Common myeloid progenitor, CD34-positive (primary cell): ENCODE results near the gene PLCB3.

Experiments
- CTCF ChIA-PET: fragments of 350-600 bp; sonication (Branson Sonifier 250); formaldehyde crosslinking; loops from one replicate; lab custom pipeline; 2021; ENCODE audit warnings: antibody characterized with exemption; lab: Charles Lee
- POLR2A ChIA-PET: fragments of 350-600 bp; sonication (Branson Sonifier 250); formaldehyde crosslinking; loops from one replicate; lab custom pipeline; 2021; ENCODE audit warnings: antibody characterized with exemption; lab: Charles Lee
- DNase-seq, 3 donors: peaks; one replicate each; pipeline versions ENCODE4 v3.0.0 to v3.0.0-alpha.2; 2013
- H3K27ac ChIP-seq, 2 experiments: 1 replicate in 1 of 2; 2 replicates in 1 of 2; pipeline ENCODE4 v1.7.0; 2013; ENCODE audit warnings: inconsistent platforms in 2 of 2, low read length in 2 of 2, mild to moderate bottlenecking in 2 of 2, low read depth in 1 of 2, moderate library complexity in 1 of 2; ENCODE audit not compliant: severe bottlenecking in 2 of 2, insufficient read depth in 1 of 2, poor library complexity in 1 of 2
- H3K27me3 ChIP-seq, 5 experiments: replicated peaks in 2 of 5; 1 replicate in 3 of 5; 2 replicates in 2 of 5; pipeline versions ENCODE4 v1.6.1 to v1.7.0; 2013; ENCODE audit warnings: low read length in 4 of 5, mild to moderate bottlenecking in 2 of 5, moderate library complexity in 2 of 5, inconsistent platforms in 1 of 5; ENCODE audit not compliant: insufficient read depth in 5 of 5, control insufficient read depth in 4 of 5
- H3K36me3 ChIP-seq, 4 experiments: 1 replicate in 2 of 4; 2 replicates in 2 of 4; pipeline versions ENCODE4 v1.6.1 to v1.7.0; 2013; ENCODE audit warnings: low read length in 3 of 4, control low read depth in 1 of 4, mild to moderate bottlenecking in 1 of 4; ENCODE audit not compliant: control insufficient read depth in 4 of 4, insufficient read depth in 4 of 4
- H3K4me1 ChIP-seq, 4 experiments: 1 replicate in 3 of 4; 2 replicates in 1 of 4; pipeline versions ENCODE4 v1.6.1 to v1.7.1; 2013; ENCODE audit warnings: low read length in 3 of 4, mild to moderate bottlenecking in 3 of 4, control low read depth in 1 of 4, inconsistent platforms in 1 of 4, moderate library complexity in 1 of 4; ENCODE audit not compliant: control insufficient read depth in 4 of 4, insufficient read depth in 4 of 4; ENCODE audit errors: control extremely low read depth in 1 of 4
- H3K4me3 ChIP-seq, 7 experiments: 1 replicate in 4 of 7; 2 replicates in 3 of 7; pipeline versions ENCODE4 v1.5.1 to v1.7.0; 2013; ENCODE audit warnings: mild to moderate bottlenecking in 7 of 7, low read length in 6 of 7, moderate library complexity in 6 of 7, inconsistent platforms in 2 of 7, low read depth in 2 of 7, control low read depth in 1 of 7; ENCODE audit not compliant: insufficient read depth in 4 of 7, control insufficient read depth in 1 of 7; ENCODE audit errors: extremely low read depth in 1 of 7
- H3K9me3 ChIP-seq, 5 experiments: 1 replicate in 4 of 5; 2 replicates in 1 of 5; pipeline versions ENCODE4 v1.6.1 to v1.7.1; 2013; ENCODE audit warnings: low read length in 4 of 5, mild to moderate bottlenecking in 2 of 5, inconsistent platforms in 1 of 5, low read depth in 1 of 5, moderate library complexity in 1 of 5; ENCODE audit not compliant: control insufficient read depth in 4 of 5, insufficient read depth in 2 of 5; ENCODE audit errors: control extremely low read depth in 1 of 5
- WGBS: methylation state at CpG from one replicate; pipeline ENCODE4 v1.1.5; 2013; ENCODE audit not compliant: insufficient coverage; 5-methylcytosine and 5-hydroxymethylcytosine counted together

Gene PLCB3

DNA sequence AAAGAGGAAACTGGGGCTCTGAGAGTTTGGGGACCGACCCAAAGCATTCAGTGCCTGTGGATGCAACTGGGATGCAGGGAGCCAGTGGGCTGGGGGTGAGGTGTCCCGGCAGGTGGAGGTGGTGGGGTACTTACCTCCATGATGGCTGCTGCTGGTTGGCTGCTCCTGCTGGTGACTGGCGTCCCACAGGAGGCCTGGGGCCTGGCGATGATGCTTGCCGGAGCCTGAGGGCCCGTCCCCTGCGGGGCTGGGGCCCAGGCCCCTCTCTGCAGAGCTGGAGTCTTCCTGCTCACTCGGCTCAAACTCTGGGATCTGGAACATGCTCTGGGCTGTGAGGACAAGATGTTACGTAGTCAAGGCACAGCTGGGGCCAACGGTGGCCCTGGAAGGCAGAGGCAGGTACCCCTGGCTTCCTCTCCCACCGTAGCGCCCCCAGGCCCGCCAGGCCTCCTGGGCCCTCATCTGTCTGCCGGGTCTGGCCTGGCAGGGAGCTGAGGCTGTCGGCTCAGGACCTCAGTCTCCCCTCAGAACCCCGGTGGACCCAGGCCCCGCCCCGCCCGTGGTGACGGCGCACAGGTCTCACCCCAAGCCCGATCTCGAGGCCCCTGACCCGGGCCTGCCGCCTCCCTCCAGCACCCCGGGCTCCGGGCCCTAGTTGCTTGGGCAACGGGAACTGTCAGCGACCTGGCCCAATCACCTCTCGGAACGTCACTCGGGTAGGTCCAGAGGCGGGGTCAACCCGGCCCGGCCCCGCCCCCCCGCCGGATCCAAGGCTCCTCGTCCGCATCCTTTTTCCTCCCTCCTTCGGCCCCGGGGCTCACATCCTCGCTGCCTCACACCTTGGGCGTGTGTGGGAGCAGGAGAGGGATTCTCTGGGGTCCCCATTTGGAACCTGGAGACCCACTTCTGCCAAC lies 33.0 kb downstream of the PLCB3 start, which contains the start of gene BAD:
Gene BAD (minus strand): TSS at position 618 of the 914 bp plus-strand sequence. CDS start 297 bp downstream, at position 321.
- CTCF ChIA-PET: interaction anchor here (0.6 to 6.4 kb wide), 13 partner anchors 7 to 79 kb away, joined by 3 to 42 read pairs (median 4); partner anchors contain the start of genes CATSPERZ, FERMT3, PLCB3 and TRMT112
- Histone ChIP-seq H3K9me3 (no peaks in the 10 kb centered on the region), H3K4me1 (peaks cover 0 to 21% (median 20%) of the 10 kb centered on the region in 4 experiments), H3K27me3 (peaks cover 0 to under 1% (median 0%) of the 10 kb centered on the region in 5 experiments), H3K36me3 (peaks cover 0 to 12% (median 3%) of the 10 kb centered on the region in 4 experiments), H3K4me3 (peak within 1 kb of the TSS; percentile 54 to 92 (median 81)), H3K27ac (peak within 1 kb of the TSS; percentile 98 to 99)
- WGBS: 6% methylated on average over 29 of the region's 44 CpGs
- POLR2A ChIA-PET: interaction anchor here (0.6 to 2.9 kb wide), 4 partner anchors 14 to 1136 kb away, joined by 3 to 30 read pairs (median 4); partner anchors contain the start of gene FKBP2
- DNase-seq: peak; percentile 91 to 93 (median 93)

DNA sequence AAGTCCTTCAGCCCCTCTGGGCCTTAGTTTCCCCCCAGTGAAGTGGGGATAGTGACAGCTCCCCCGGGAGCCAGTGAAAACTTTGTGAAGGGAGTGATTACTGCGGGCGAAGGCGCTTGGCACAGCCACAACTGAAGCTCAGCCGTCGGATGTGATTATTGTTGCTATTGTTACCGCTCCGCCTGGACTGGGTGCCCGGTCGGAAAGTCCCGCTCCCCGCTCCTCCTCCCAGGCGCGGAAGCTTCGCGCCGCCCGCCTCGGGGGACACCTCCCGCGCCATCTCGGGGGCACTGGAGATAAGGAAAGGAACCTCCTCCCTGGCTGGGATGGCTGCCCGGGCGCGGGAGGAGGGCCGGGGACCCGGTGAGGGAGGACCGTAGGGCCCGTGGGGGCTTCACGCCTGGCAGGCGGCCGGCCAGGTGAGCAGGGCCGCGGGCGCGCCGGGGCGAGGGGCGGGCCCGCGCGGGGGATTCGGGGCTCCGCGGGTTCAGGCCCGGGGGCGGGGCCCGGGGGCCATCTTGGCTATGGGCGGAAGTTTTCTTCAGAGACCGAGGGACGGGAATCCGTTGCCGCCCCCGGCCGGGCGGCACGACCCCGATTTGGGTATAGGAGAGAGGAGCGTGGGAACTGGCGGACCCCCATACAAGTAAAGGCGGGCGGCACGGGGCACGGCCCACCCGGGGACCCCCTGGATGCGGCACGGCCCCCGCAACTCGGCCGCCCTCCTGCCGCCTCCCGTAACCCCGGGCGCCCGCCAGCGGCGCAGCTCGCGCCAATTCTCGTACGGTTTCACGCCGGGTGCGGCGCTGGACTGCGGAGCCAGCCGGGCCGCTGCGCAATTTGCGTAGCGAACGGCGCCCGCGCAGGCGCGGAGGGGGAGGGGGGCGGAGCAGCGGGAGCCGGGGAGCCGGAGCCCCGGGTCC lies 33.9 kb downstream of the PLCB3 start, which contains the start of gene GPR137:
Gene GPR137 (plus strand): TSS at position 887 of the 923 bp plus-strand sequence. CDS start 677 bp downstream, outside the sequence.
- POLR2A ChIA-PET: interaction anchor here (0.6 to 2.9 kb wide), 6 partner anchors 15 to 1135 kb away, joined by 3 to 30 read pairs (median 3); partner anchors contain the start of genes FKBP2 and PPP1R14B
- H3K4me3 ChIP-seq: peak within 1 kb of the TSS; percentile 54 to 92 (median 81)
- peaks cover 0 to 12% (median 2%) of the 10 kb centered on the region in 4 experiments for H3K36me3 ChIP-seq
- WGBS: under 1% methylated on average over 63 of the region's 102 CpGs
- peak within 1 kb of the TSS; percentile 98 to 99 for H3K27ac ChIP-seq
- no peaks in the 10 kb centered on the region for H3K9me3 ChIP-seq
- peak; percentile 81 to 91 (median 89) for DNase-seq
- peaks cover 0 to 10% (median 0%) of the 10 kb centered on the region in 5 experiments for H3K27me3 ChIP-seq
- CTCF ChIA-PET: interaction anchor here (0.8 to 6.4 kb wide), 8 partner anchors 8 to 78 kb away, joined by 3 to 42 read pairs (median 4); partner anchors contain the start of genes CATSPERZ and TRMT112
- peaks cover 0 to 21% (median 20%) of the 10 kb centered on the region in 4 experiments for H3K4me1 ChIP-seq

DNA sequence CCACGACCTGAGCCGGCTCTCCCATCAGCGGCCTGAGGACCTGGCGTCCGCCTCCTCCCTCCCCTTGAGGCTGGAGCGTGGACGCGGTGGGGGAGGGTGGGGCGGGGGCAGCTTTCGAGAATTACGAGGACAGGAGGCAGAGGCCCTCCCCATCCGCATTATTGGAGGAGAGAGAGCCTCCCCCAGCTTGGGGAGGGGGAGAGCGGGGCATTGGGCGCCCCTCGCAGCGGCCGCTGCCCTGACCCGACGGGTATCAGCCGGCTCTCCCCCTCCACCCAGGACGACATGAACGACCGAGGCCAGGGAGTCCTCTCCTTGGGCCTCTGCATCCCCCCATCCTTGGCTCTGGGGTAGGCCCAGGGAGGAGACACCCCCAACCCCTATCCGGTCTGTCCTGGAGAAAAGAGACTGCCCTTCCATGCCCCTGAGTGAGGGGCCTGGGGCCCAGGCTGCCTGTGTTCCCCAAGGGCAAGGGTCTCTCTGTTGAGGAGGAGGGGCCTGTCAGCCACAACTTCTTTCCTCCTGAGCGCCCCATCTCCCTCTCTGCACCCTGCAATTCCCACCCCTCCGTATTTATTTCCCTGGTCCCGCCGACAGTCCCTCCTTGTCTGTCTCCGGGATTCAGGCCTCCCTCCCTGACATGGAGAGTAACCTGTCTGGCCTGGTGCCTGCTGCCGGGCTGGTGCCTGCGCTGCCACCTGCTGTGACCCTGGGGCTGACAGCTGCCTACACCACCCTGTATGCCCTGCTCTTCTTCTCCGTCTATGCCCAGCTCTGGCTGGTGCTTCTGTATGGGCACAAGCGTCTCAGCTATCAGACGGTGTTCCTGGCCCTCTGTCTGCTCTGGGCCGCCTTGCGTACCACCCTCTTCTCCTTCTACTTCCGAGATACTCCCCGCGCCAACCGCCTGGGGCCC lies 34.8 kb downstream of the PLCB3 start:
- peak in 2 of 3 donors; percentile 43 to 48 for DNase-seq
- Histone ChIP-seq H3K4me3 (peak overlapping the region; percentile 13 to 92 (median 81)), H3K9me3 (no peaks in the 10 kb centered on the region), H3K4me1 (peaks cover 0 to 22% (median 20%) of the 10 kb centered on the region in 4 experiments), H3K27ac (peak overlapping the region; percentile 98 to 99), H3K36me3 (peaks cover 0 to 11% (median 2%) of the 10 kb centered on the region in 4 experiments), H3K27me3 (peaks cover 0 to 19% (median 8%) of the 10 kb centered on the region in 5 experiments)
- WGBS: 39% methylated on average over 28 of the region's 40 CpGs
- ChIA-PET CTCF (interaction anchor here (1.0 to 6.4 kb wide), 8 partner anchors 9 to 81 kb away, joined by 3 to 42 read pairs (median 4); partner anchors contain the start of gene CATSPERZ), POLR2A (interaction anchor here (1.2 to 2.9 kb wide), 2 partner anchors 16 to 39 kb away, joined by 3 to 30 read pairs; no protein-coding TSS in a partner anchor)

GRCh38 chr11:64286801-64287159 lies 35.5 kb downstream of the PLCB3 start:
- ChIA-PET CTCF (interaction anchor here (1.0 to 1.8 kb wide), 5 partner anchors 15 to 81 kb away, joined by 3 to 7 read pairs (median 4); no protein-coding TSS in a partner anchor), POLR2A (no interaction called here)
- no peak for DNase-seq
- Histone ChIP-seq H3K9me3 (no peaks in the 10 kb centered on the region), H3K4me3 (no peak overlapping the region), H3K27ac (no peak overlapping the region), H3K27me3 (peaks cover 0 to 25% (median 8%) of the 10 kb centered on the region in 5 experiments), H3K4me1 (peaks cover 0 to 28% (median 26%) of the 10 kb centered on the region in 4 experiments), H3K36me3 (peaks cover 0 to 7% (median 2%) of the 10 kb centered on the region in 4 experiments)
- 95% methylated on average over 9 of the region's 9 CpGs for WGBS

- POLR2A ChIA-PET: interaction anchor here (0.6 kb wide), 1 partner anchor 34 kb away, joined by 3 read pairs; no protein-coding TSS in a partner anchor
- H3K4me1 ChIP-seq: peaks cover 0 to 37% (median 34%) of the 10 kb centered on the region in 4 experiments
- CTCF ChIA-PET: interaction anchor here (0.8 to 6.1 kb wide), 6 partner anchors 15 to 82 kb away, joined by 3 to 45 read pairs (median 5); partner anchors contain the start of genes CATSPERZ and ESRRA
- H3K27me3 ChIP-seq: peaks cover 0 to 36% (median 13%) of the 10 kb centered on the region in 5 experiments
- no peak overlapping the region for H3K27ac ChIP-seq
- H3K36me3 ChIP-seq: peaks cover 0 to 3% (median under 1%) of the 10 kb centered on the region in 4 experiments
- DNase-seq: no peak
- H3K4me3 ChIP-seq: no peak overlapping the region
- H3K9me3 ChIP-seq: no peaks in the 10 kb centered on the region
- WGBS: 97% methylated on average over 30 of the region's 33 CpGs
Observed at GRCh38 chr11:64287676-64288352, 36.5 kb downstream of the PLCB3 start.
